Panc1 (cell line): ENCODE results near the gene TMEM131. TPM values are rescaled to one million over a fixed set of nuclear protein-coding genes. Genes with fewer than 3 reads are reported as not detected.

Experiments used
- ATAC-seq: fragments of 200-7000 bp; cut with Tn5 transposase; 2 replicates; pipeline ENCODE4 v1.9.1; 2020; ENCODE audit warnings: mild to moderate bottlenecking, moderate library complexity
- BruUV-seq: library from RNA; stranded (reverse); fragments of 400-500 nt; replicated peaks from 2 replicates; lab custom pipeline; 2021; lab: Mats Ljungman, UMichigan
- CTCF ChIA-PET: fragments of 300-600 bp; sonication (Branson Sonifier 250); formaldehyde crosslinking; loops from one replicate; lab custom pipeline; 2022; ENCODE audit warnings: antibody characterized with exemption; lab: Charles Lee
- POLR2A ChIA-PET: fragments of 300-600 bp; sonication (Branson Sonifier 250); formaldehyde crosslinking; loops from one replicate; lab custom pipeline; 2022; ENCODE audit warnings: antibody characterized with exemption; lab: Charles Lee
- DNase-seq: peaks from one replicate; pipeline ENCODE4 v3.0.0-alpha.2; 2010; ENCODE audit warnings: low read depth, low spot score
- H3K27ac ChIP-seq: 2 replicates; pipeline ENCODE4 v1.5.1; 2011; ENCODE audit warnings: mild to moderate bottlenecking, low read length, inconsistent platforms
- H3K27me3 ChIP-seq: fragments of 200-500 bp; sonication (Bioruptor generic); 2 replicates; pipeline ENCODE4 v1.6.0; 2014; ENCODE audit warnings: low read length, inconsistent platforms; ENCODE audit not compliant: control insufficient read depth, insufficient read depth
- H3K36me3 ChIP-seq: fragments of 200-500 bp; sonication (Bioruptor generic); 2 replicates; pipeline ENCODE4 v1.5.1; 2014; ENCODE audit warnings: inconsistent platforms, mild to moderate bottlenecking, low read length, moderate library complexity; ENCODE audit not compliant: control insufficient read depth, insufficient read depth
- H3K4me1 ChIP-seq: 2 replicates; pipeline ENCODE4 v1.5.1; 2011; ENCODE audit warnings: inconsistent platforms, mild to moderate bottlenecking, low read length, moderate library complexity; ENCODE audit not compliant: control insufficient read depth, insufficient read depth
- H3K4me3 ChIP-seq, 2 experiments: 2 replicates each; pipeline ENCODE4 v1.5.1; 2011 to 2012; ENCODE audit warnings: low read depth in 2 of 2, low read length in 2 of 2, mild to moderate bottlenecking in 2 of 2, inconsistent platforms in 1 of 2, moderate library complexity in 1 of 2
- H3K9me3 ChIP-seq: fragments of 200-500 bp; sonication (Bioruptor generic); 2 replicates; pipeline ENCODE4 v1.5.1; 2014; ENCODE audit warnings: low read depth, mild to moderate bottlenecking, inconsistent platforms, low read length, moderate library complexity; ENCODE audit not compliant: control insufficient read depth, insufficient read depth
- CTCF ChIP-seq: fragments of 450-650 bp; IDR thresholded peaks from 2 replicates; pipeline ENCODE4 v1.5.1; 2017; ENCODE audit warnings: mild to moderate bottlenecking
- POLR2AphosphoS5 ChIP-seq: IDR thresholded peaks from 2 replicates; pipeline ENCODE4 v1.6.1; 2012; ENCODE audit warnings: mild to moderate bottlenecking, low read depth, low read length, moderate library complexity
- REST ChIP-seq, 2 experiments: IDR thresholded peaks; 2 replicates each; pipeline ENCODE4 v1.6.1; 2011 to 2012; ENCODE audit warnings: low read depth in 2 of 2, control low read depth in 1 of 2, low read length in 1 of 2, mild to moderate bottlenecking in 1 of 2, moderate library complexity in 1 of 2; ENCODE audit not compliant: insufficient read depth in 1 of 2
- SIN3A ChIP-seq: IDR thresholded peaks from 2 replicates; pipeline ENCODE4 v1.6.1; 2012; ENCODE audit warnings: low read depth, mild to moderate bottlenecking, low read length, moderate library complexity, borderline replicate concordance; ENCODE audit not compliant: insufficient read depth
- TCF7L2 ChIP-seq: IDR thresholded peaks from 2 replicates; pipeline ENCODE4 v1.6.1; 2011; ENCODE audit warnings: mild to moderate bottlenecking, low read depth, low read length, inconsistent platforms
- in situ Hi-C: cut with HindIII; loops from 2 replicates; pipeline ENCODE4 v1.10.0; 2016; ENCODE audit warnings: low sequenced_read_pairs, low pct_unique_long_range_greater_than_20kb
- intact Hi-C: fragments of 100-400 bp; cut with micrococcal nuclease; formaldehyde crosslinking; loops from one replicate; pipeline ENCODE4 v1.10.0; 2022; ENCODE audit not compliant: unreplicated experiment
- total RNA-seq: library from RNA; stranded (reverse); gene quantifications from one replicate; pipeline ENCODE4 v1.2.1, GENCODE V29; 2021; ENCODE audit not compliant: unreplicated experiment

The TMEM131 gene
- total RNA-seq, 1 experiment from 2014 or later, result 43.4 TPM

GRCh38 chr2:97953853-97954252 is 41.9 kb downstream of the TMEM131 start:
- no peaks in the 10 kb centered on the region for H3K27me3 ChIP-seq
- ChIA-PET CTCF (no interaction called here), POLR2A (no interaction called here)
- in situ Hi-C loops, result no loop called here
- H3K4me1 ChIP-seq, result peaks cover 22% of the 10 kb centered on the region
- no TSS peak for BruUV-seq
- no peaks in the 10 kb centered on the region for H3K36me3 ChIP-seq
- no peaks in the 10 kb centered on the region for H3K9me3 ChIP-seq
- no peak overlapping the region for H3K4me3 ChIP-seq
- no peak for ATAC-seq
- no peak overlapping the region for H3K27ac ChIP-seq
- intact Hi-C loops, result no loop called here
- DNase-seq, result no peak
- TF ChIP-seq POLR2AphosphoS5, result no peak
- TF ChIP-seq CTCF, result no peak
- no peak for TF ChIP-seq REST (IDR thresholded peaks at IDR 0.05; ENCODE audit: insufficient read depth in 1 of 2, low read depth in 2 of 2, low read length in 1 of 2)
- TF ChIP-seq SIN3A, result no peak
- TF ChIP-seq TCF7L2, result no peak

- Histone ChIP-seq H3K9me3 (no peaks in the 10 kb centered on the region), H3K27me3 (no peaks in the 10 kb centered on the region), H3K4me3 (no peak overlapping the region), H3K36me3 (no peaks in the 10 kb centered on the region), H3K4me1 (peaks cover 17% of the 10 kb centered on the region), H3K27ac (no peak overlapping the region)
- no peak for DNase-seq
- BruUV-seq, result no TSS peak
- ChIA-PET POLR2A (no interaction called here), CTCF (no interaction called here)
- no peak for ATAC-seq
- in situ Hi-C loops, result no loop called here
- intact Hi-C loops, result no loop called here
- TF ChIP-seq REST (IDR thresholded peaks at IDR 0.05; ENCODE audit: insufficient read depth in 1 of 2, low read depth in 2 of 2, low read length in 1 of 2) (no peak), POLR2AphosphoS5 (no peak), SIN3A (no peak), CTCF (no peak), TCF7L2 (no peak)
Measured at GRCh38 chr2:97952357-97952756, 43.4 kb downstream of the TMEM131 start.
